ES-I3 (cell line): Measurements from ENCODE around the gene ACBD5.
"Not testable (repeated sequence)": the region's sequence is repeated elsewhere in the genome, so short reads cannot be mapped to it uniquely, and the experiment has no call there.

ENCODE experiments used
- H3K36me3 ChIP-seq: 2 replicates; pipeline ENCODE4 v1.6.1; 2013; ENCODE audit warnings: mild to moderate bottlenecking, low read length, control low read depth, moderate library complexity; ENCODE audit not compliant: insufficient read depth
- H3K4me1 ChIP-seq: 2 replicates; pipeline ENCODE4 v1.6.1; 2013; ENCODE audit warnings: mild to moderate bottlenecking, control low read depth, low read length; ENCODE audit not compliant: insufficient read depth
- H3K9ac ChIP-seq: 2 replicates; pipeline ENCODE4 v1.6.1; 2013; ENCODE audit warnings: low read depth, mild to moderate bottlenecking, low read length, moderate library complexity
- H3K9me3 ChIP-seq: 2 replicates; pipeline ENCODE4 v1.6.1; 2013; ENCODE audit warnings: mild to moderate bottlenecking, low read length, moderate library complexity; ENCODE audit not compliant: control insufficient read depth, insufficient read depth

The ACBD5 gene

GRCh38 chr10:27207350-27207749 lies 33.2 kb downstream of the ACBD5 start:
- no peaks in the 10 kb centered on the region for H3K36me3 ChIP-seq
- H3K9me3 ChIP-seq, result no peaks in the 10 kb centered on the region
- H3K9ac ChIP-seq, result no peak overlapping the region
- H3K4me1 ChIP-seq, result no peaks in the 10 kb centered on the region

- no peaks in the 10 kb centered on the region for H3K4me1 ChIP-seq
- H3K36me3 ChIP-seq, result no peaks in the 10 kb centered on the region
- no peaks in the 10 kb centered on the region for H3K9me3 ChIP-seq
- no peak overlapping the region for H3K9ac ChIP-seq
Observed at GRCh38 chr10:27203806-27204205, 36.8 kb downstream of the ACBD5 start.

- Histone ChIP-seq H3K36me3 (peaks cover 3% of the 10 kb centered on the region; the same call in 1 of the 2 replicates), H3K9me3 (no peaks in the 10 kb centered on the region), H3K9ac (no peak overlapping the region), H3K4me1 (no peaks in the 10 kb centered on the region)
Observed at GRCh38 chr10:27197980-27198620, 42.5 kb downstream of the ACBD5 start.

GRCh38 chr10:27192284-27192683 lies 48.3 kb downstream of the ACBD5 start:
- Histone ChIP-seq H3K4me1 (no peaks in the 10 kb centered on the region), H3K9ac (no peak overlapping the region), H3K9me3 (no peaks in the 10 kb centered on the region), H3K36me3 (peaks cover 3% of the 10 kb centered on the region; the same call in 1 of the 2 replicates)

GRCh38 chr10:27190508-27190907 lies 50.1 kb downstream of the ACBD5 start:
- Histone ChIP-seq H3K36me3 (no peaks in the 10 kb centered on the region), H3K9ac (no peak overlapping the region), H3K9me3 (no peaks in the 10 kb centered on the region), H3K4me1 (no peaks in the 10 kb centered on the region)

GRCh38 chr10:27188897-27189296 lies 51.7 kb downstream of the ACBD5 start:
- peaks cover 6% of the 10 kb centered on the region; the same call in 1 of the 2 replicates for H3K36me3 ChIP-seq
- H3K4me1 ChIP-seq, result no peaks in the 10 kb centered on the region
- H3K9ac ChIP-seq, result no peak overlapping the region
- H3K9me3 ChIP-seq, result no peaks in the 10 kb centered on the region

- peaks cover 6% of the 10 kb centered on the region; the same call in 1 of the 2 replicates for H3K36me3 ChIP-seq
- H3K9ac ChIP-seq, result no peak overlapping the region
- no peaks in the 10 kb centered on the region for H3K9me3 ChIP-seq
- no peaks in the 10 kb centered on the region for H3K4me1 ChIP-seq
Observed at GRCh38 chr10:27188259-27188658, 52.3 kb downstream of the ACBD5 start.

GRCh38 chr10:27169849-27170248 lies 70.7 kb downstream of the ACBD5 start:
- Histone ChIP-seq H3K36me3 (peaks cover 23% of the 10 kb centered on the region), H3K9ac (no peak overlapping the region), H3K4me1 (no peaks in the 10 kb centered on the region), H3K9me3 (no peaks in the 10 kb centered on the region)

- Histone ChIP-seq H3K9ac (no peak overlapping the region), H3K9me3 (no peaks in the 10 kb centered on the region), H3K4me1 (no peaks in the 10 kb centered on the region), H3K36me3 (peaks cover 23% of the 10 kb centered on the region)
Observed at GRCh38 chr10:27158421-27158820, 82.2 kb downstream of the ACBD5 start.

GRCh38 chr10:27157150-27157549 lies 83.4 kb downstream of the ACBD5 start:
- peaks cover 23% of the 10 kb centered on the region for H3K36me3 ChIP-seq
- peak overlapping the region; percentile 16; the same call in 1 of the 2 replicates for H3K9ac ChIP-seq
- H3K9me3 ChIP-seq, result no peaks in the 10 kb centered on the region
- H3K4me1 ChIP-seq, result no peaks in the 10 kb centered on the region

- H3K9me3 ChIP-seq, H3K4me1 ChIP-seq: not testable (repeated sequence)
- H3K9ac ChIP-seq, result peak overlapping the region; percentile 82; the same call in 1 of the 2 replicates
- peaks cover 22% of the 10 kb centered on the region for H3K36me3 ChIP-seq
Observed at GRCh38 chr10:27156566-27156965, 84.0 kb downstream of the ACBD5 start.

GRCh38 chr10:27155066-27155754 lies 85.4 kb downstream of the ACBD5 start, which contains the start of gene MASTL:
Gene MASTL (plus strand): TSS chr10:27155352. CDS start chr10:27155427, 75 bp downstream.
- Histone ChIP-seq H3K9ac (peak within 1 kb of the TSS; percentile 82), H3K4me1 (no peaks in the 10 kb centered on the region), H3K36me3 (peaks cover 17% of the 10 kb centered on the region), H3K9me3 (no peaks in the 10 kb centered on the region)

- Histone ChIP-seq H3K36me3 (peaks cover 8% of the 10 kb centered on the region), H3K4me1 (no peaks in the 10 kb centered on the region), H3K9ac (peak overlapping the region; percentile 82), H3K9me3 (no peaks in the 10 kb centered on the region)
Observed at GRCh38 chr10:27153845-27154193, 86.8 kb downstream of the ACBD5 start.

GRCh38 chr10:27153329-27153728 lies 87.3 kb downstream of the ACBD5 start:
- no peaks in the 10 kb centered on the region for H3K9me3 ChIP-seq
- no peaks in the 10 kb centered on the region for H3K4me1 ChIP-seq
- peak overlapping the region; percentile 82 for H3K9ac ChIP-seq
- peaks cover 6% of the 10 kb centered on the region; the same call in 1 of the 2 replicates for H3K36me3 ChIP-seq

GRCh38 chr10:27152687-27153086 lies 87.9 kb downstream of the ACBD5 start:
- Histone ChIP-seq H3K9me3 (no peaks in the 10 kb centered on the region), H3K36me3 (peaks cover 4% of the 10 kb centered on the region; the same call in 1 of the 2 replicates), H3K4me1 (no peaks in the 10 kb centered on the region), H3K9ac (peak overlapping the region; percentile 82; the same call in 1 of the 2 replicates)
